Common myeloid progenitor, CD34-positive (primary cell): ENCODE measurements around the gene SERTAD2. TPM values are rescaled to one million over a fixed set of nuclear protein-coding genes. Genes with fewer than 3 reads are reported as not detected.

Experiments used
- CTCF ChIA-PET: fragments of 350-600 bp; sonication (Branson Sonifier 250); formaldehyde crosslinking; loops from one replicate; lab custom pipeline; 2021; ENCODE audit warnings: antibody characterized with exemption; lab: Charles Lee
- POLR2A ChIA-PET: fragments of 350-600 bp; sonication (Branson Sonifier 250); formaldehyde crosslinking; loops from one replicate; lab custom pipeline; 2021; ENCODE audit warnings: antibody characterized with exemption; lab: Charles Lee
- DNase-seq, 3 donors: peaks; one replicate each; pipeline versions ENCODE4 v3.0.0 to v3.0.0-alpha.2; 2013
- H3K27ac ChIP-seq, 2 experiments: 1 replicate in 1 of 2; 2 replicates in 1 of 2; pipeline ENCODE4 v1.7.0; 2013; ENCODE audit warnings: inconsistent platforms in 2 of 2, low read length in 2 of 2, mild to moderate bottlenecking in 2 of 2, low read depth in 1 of 2, moderate library complexity in 1 of 2; ENCODE audit not compliant: severe bottlenecking in 2 of 2, insufficient read depth in 1 of 2, poor library complexity in 1 of 2
- H3K27me3 ChIP-seq, 5 experiments: replicated peaks in 2 of 5; 1 replicate in 3 of 5; 2 replicates in 2 of 5; pipeline versions ENCODE4 v1.6.1 to v1.7.0; 2013; ENCODE audit warnings: low read length in 4 of 5, mild to moderate bottlenecking in 2 of 5, moderate library complexity in 2 of 5, inconsistent platforms in 1 of 5; ENCODE audit not compliant: insufficient read depth in 5 of 5, control insufficient read depth in 4 of 5
- H3K36me3 ChIP-seq, 4 experiments: 1 replicate in 2 of 4; 2 replicates in 2 of 4; pipeline versions ENCODE4 v1.6.1 to v1.7.0; 2013; ENCODE audit warnings: low read length in 3 of 4, control low read depth in 1 of 4, mild to moderate bottlenecking in 1 of 4; ENCODE audit not compliant: control insufficient read depth in 4 of 4, insufficient read depth in 4 of 4
- H3K4me1 ChIP-seq, 4 experiments: 1 replicate in 3 of 4; 2 replicates in 1 of 4; pipeline versions ENCODE4 v1.6.1 to v1.7.1; 2013; ENCODE audit warnings: low read length in 3 of 4, mild to moderate bottlenecking in 3 of 4, control low read depth in 1 of 4, inconsistent platforms in 1 of 4, moderate library complexity in 1 of 4; ENCODE audit not compliant: control insufficient read depth in 4 of 4, insufficient read depth in 4 of 4; ENCODE audit errors: control extremely low read depth in 1 of 4
- H3K4me3 ChIP-seq, 7 experiments: 1 replicate in 4 of 7; 2 replicates in 3 of 7; pipeline versions ENCODE4 v1.5.1 to v1.7.0; 2013; ENCODE audit warnings: mild to moderate bottlenecking in 7 of 7, low read length in 6 of 7, moderate library complexity in 6 of 7, inconsistent platforms in 2 of 7, low read depth in 2 of 7, control low read depth in 1 of 7; ENCODE audit not compliant: insufficient read depth in 4 of 7, control insufficient read depth in 1 of 7; ENCODE audit errors: extremely low read depth in 1 of 7
- H3K9me3 ChIP-seq, 5 experiments: 1 replicate in 4 of 5; 2 replicates in 1 of 5; pipeline versions ENCODE4 v1.6.1 to v1.7.1; 2013; ENCODE audit warnings: low read length in 4 of 5, mild to moderate bottlenecking in 2 of 5, inconsistent platforms in 1 of 5, low read depth in 1 of 5, moderate library complexity in 1 of 5; ENCODE audit not compliant: control insufficient read depth in 4 of 5, insufficient read depth in 2 of 5; ENCODE audit errors: control extremely low read depth in 1 of 5
- WGBS: methylation state at CpG from one replicate; pipeline ENCODE4 v1.1.5; 2013; ENCODE audit not compliant: insufficient coverage; 5-methylcytosine and 5-hydroxymethylcytosine counted together
- polyA plus RNA-seq: library from polyadenylated mRNA; unstranded; fragments of 120-200 nt; gene quantifications from one replicate; pipeline ENCODE4 v1.2.1, GENCODE V29; 2013

Gene SERTAD2, protein sequence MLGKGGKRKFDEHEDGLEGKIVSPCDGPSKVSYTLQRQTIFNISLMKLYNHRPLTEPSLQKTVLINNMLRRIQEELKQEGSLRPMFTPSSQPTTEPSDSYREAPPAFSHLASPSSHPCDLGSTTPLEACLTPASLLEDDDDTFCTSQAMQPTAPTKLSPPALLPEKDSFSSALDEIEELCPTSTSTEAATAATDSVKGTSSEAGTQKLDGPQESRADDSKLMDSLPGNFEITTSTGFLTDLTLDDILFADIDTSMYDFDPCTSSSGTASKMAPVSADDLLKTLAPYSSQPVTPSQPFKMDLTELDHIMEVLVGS
- polyA plus RNA-seq: 73.7 TPM

DNA sequence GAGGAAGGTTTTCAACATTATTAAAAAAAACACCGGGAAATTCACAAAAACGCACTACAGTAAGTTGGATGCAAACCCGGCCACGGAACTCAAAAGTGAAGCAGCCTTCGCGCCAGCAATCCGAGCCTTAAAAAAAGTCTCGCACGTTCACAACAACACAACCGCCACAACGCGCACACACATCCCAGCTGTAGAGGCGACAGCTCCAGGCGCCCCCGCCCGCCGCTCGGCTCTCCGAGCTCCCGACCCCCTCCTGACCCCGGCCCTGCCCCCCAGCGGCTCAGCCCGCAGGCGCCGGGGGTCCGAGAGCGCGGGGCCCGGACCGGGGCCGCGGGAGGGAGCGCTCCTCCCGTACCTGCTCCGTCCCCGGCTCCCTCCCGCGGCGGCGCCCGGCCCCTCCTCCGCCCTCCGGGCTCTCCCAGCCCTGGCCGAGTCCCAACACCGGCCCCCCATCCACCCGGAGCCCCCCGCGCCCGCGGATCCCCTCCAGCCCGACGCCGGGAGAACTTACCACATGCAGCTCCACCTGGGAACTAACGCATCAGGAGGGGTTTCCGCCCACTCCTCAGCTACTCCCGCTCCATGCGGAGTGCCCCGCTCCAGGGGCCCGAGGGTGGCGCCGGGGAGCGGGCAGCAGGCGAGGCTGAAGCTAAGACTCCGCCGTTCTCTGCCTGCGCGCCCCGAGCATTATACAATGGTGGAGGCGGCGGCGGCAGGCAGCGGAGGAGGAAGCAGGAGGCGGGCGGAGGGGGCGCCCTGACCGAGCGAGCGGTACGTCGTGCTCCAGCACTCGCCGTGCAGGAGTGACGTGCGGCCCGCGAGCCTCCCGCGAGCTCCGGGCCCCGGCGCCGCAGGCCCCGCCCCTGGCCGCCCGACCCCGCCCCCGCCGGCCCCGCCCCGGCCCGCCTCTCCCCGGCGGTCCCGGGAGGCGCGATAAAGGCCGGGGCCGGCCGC, at the start of gene SERTAD2:
Gene SERTAD2 (minus strand): TSS at position 805 of the 954 bp plus-strand sequence. CDS start 17,042 bp downstream, outside the sequence.
- Histone ChIP-seq H3K9me3 (no peaks in the 10 kb centered on the region), H3K27ac (peak within 1 kb of the TSS; percentile 81 to 93), H3K4me3 (peak within 1 kb of the TSS; percentile 84 to 96 (median 90)), H3K4me1 (peaks cover 44 to 84% (median 73%) of the 10 kb centered on the region in 4 experiments), H3K36me3 (no peaks in the 10 kb centered on the region), H3K27me3 (no peaks in the 10 kb centered on the region)
- 0% methylated on average over 62 of the region's 109 CpGs for WGBS
- peak; percentile 91 to 95 (median 93) for DNase-seq
- ChIA-PET CTCF (interaction anchor here (0.5 to 8.2 kb wide), 26 partner anchors 9 to 223 kb away, joined by 3 to 49 read pairs (median 4); no protein-coding TSS in a partner anchor), POLR2A (interaction anchor here (0.7 to 1.8 kb wide), 7 partner anchors 8 to 178 kb away, joined by 3 to 10 read pairs (median 5); no protein-coding TSS in a partner anchor)

DNA sequence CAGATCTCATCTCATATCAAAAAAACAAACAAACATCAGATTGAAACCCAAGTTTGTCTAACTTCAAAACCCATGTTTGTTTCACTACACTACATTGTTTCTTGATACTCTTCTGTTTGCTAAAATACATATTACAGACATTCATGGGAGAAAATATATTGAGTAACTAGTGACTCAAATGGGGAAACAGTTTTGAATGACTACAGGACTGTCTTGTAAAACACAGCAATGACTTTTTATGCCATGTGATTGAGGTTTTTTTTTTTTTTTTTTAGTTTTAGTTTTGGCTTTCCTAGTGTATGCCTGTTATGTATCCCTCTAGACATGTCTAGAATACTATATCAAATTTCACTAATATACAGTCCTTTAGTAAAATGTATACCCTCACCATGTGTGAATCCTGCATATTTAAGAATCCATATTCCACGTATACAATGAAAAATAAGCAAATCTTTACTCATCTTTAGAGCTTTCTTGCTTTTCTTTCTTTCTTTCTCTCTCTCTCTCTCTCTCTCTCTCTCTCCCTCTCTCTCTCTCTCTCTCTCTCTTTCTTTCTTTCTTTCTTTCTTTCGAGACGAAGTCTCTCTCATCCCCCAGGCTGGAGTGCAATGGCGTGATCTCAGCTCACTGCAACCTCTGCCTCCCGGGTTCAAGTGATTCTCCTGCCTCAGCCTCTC, 46.6 kb upstream of the SERTAD2 start:
- no peaks in the 10 kb centered on the region for H3K27me3 ChIP-seq
- no peak overlapping the region for H3K4me3 ChIP-seq
- no peaks in the 10 kb centered on the region for H3K36me3 ChIP-seq
- no peaks in the 10 kb centered on the region for H3K9me3 ChIP-seq
- no peak for DNase-seq
- no peak overlapping the region for H3K27ac ChIP-seq
- WGBS: 100% methylated on average over 5 of the region's 5 CpGs
- ChIA-PET CTCF (no interaction called here), POLR2A (interaction anchor here (0.6 kb wide), 1 partner anchor 33 kb away, joined by 4 read pairs; no protein-coding TSS in a partner anchor)
- H3K4me1 ChIP-seq: peaks cover 5 to 30% (median 17%) of the 10 kb centered on the region in 4 experiments

DNA sequence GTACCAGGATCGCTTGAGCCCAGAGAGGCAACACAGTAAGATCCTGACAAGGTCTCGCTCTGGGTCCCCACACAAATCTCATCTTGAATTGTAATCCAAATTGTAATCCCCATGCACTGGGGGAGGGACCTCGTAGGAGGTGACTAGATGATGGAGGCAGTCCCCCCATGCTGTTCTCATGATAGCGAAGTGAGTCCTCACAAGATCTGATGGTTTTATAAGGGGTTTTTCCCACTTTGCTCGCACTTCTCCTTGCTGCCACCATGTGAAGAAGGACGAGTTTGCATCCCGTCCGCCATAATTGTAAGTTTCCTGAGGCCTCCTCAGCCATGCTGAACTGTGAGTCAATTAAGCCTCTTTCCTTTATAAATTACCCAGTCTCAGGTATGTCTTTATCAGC, 46.0 kb upstream of the SERTAD2 start:
- POLR2A ChIA-PET: no interaction called here
- H3K4me1 ChIP-seq: peaks cover 5 to 32% (median 20%) of the 10 kb centered on the region in 4 experiments
- H3K9me3 ChIP-seq: no peaks in the 10 kb centered on the region
- H3K36me3 ChIP-seq: no peaks in the 10 kb centered on the region
- no peak overlapping the region for H3K4me3 ChIP-seq
- no peaks in the 10 kb centered on the region for H3K27me3 ChIP-seq
- CTCF ChIA-PET: no interaction called here
- no peak for DNase-seq
- H3K27ac ChIP-seq: no peak overlapping the region
- 89% methylated on average over 5 of the region's 8 CpGs for WGBS

DNA sequence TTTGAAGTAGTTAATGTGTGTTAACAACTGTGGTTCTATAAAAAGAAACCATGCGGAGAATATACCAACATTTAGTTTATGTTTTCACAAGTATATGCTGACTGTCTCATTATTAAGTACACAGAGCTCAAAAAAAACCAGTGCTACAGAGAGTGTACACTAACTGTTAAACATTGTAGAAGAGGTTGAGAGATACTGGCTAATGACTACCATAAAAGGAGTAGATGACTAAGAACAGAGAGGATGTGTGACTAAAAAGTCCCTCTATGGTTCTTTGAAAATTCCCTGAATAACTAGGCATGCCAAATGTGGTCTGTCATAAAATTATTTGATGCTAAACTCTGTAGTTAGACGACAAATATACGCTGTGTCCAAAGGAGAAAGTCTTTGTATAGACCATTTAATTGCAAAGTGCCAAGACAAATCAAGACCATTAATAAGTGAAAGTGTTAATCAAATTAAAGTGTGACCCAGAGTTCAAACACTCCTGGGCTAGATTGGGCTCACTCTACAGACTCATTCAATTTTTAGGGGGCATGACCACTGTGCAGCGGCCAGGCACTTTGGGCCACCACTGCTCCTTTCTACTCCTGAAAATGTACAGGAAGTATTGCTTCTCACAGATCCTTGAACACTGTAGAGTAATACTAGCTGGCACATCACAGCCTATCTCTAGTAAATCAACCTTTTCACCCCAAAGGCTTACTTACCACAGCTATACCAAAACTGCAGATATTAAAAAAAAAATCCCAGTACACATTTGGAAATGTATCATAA, 45.1 kb upstream of the SERTAD2 start:
- CTCF ChIA-PET: no interaction called here
- Histone ChIP-seq H3K4me3 (no peak overlapping the region), H3K9me3 (no peaks in the 10 kb centered on the region), H3K27me3 (no peaks in the 10 kb centered on the region), H3K36me3 (no peaks in the 10 kb centered on the region), H3K27ac (no peak overlapping the region), H3K4me1 (peaks cover 5 to 32% (median 20%) of the 10 kb centered on the region in 4 experiments)
- WGBS: 96% methylated on average over 3 of the region's 4 CpGs
- POLR2A ChIA-PET: no interaction called here
- no peak for DNase-seq

DNA sequence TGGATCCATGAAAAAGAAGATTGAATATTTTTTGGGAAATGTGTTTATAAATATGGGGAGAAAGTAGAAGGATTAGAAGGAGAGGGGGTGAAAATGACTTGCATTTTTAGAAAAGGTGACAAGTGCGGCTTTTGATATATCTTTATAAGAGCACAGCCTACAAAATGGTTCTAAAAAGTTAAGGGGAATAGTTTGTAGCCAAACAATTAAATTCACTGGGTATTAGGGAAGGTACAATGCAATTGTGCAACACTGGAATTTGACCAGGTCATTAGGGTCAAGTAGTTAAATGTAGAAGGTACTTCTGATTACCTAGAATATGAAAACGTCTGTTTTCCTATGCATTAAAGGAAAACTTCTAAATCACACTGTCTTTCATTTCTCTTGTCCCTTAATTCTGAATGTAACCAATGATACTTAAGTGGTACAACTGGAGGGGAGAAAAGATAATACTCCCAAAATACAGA, 44.5 kb upstream of the SERTAD2 start:
- ChIA-PET POLR2A (no interaction called here), CTCF (no interaction called here)
- Histone ChIP-seq H3K27me3 (no peaks in the 10 kb centered on the region), H3K9me3 (no peaks in the 10 kb centered on the region), H3K4me3 (no peak overlapping the region), H3K27ac (no peak overlapping the region), H3K36me3 (no peaks in the 10 kb centered on the region), H3K4me1 (peaks cover 5 to 32% (median 20%) of the 10 kb centered on the region in 4 experiments)
- 86% methylated on average over 1 of the region's 2 CpGs for WGBS
- no peak for DNase-seq
